ENCODE results near the gene GPR61. TPM values are rescaled to one million over a fixed set of nuclear protein-coding genes. Genes with fewer than 3 reads are reported as not detected.
A peak's percentile ranks its signal among the peaks of the same experiment; 100 is the strongest.

The GPR61 gene
- total RNA-seq, 1 experiment from 2014 or later: 0.34 TPM

DNA sequence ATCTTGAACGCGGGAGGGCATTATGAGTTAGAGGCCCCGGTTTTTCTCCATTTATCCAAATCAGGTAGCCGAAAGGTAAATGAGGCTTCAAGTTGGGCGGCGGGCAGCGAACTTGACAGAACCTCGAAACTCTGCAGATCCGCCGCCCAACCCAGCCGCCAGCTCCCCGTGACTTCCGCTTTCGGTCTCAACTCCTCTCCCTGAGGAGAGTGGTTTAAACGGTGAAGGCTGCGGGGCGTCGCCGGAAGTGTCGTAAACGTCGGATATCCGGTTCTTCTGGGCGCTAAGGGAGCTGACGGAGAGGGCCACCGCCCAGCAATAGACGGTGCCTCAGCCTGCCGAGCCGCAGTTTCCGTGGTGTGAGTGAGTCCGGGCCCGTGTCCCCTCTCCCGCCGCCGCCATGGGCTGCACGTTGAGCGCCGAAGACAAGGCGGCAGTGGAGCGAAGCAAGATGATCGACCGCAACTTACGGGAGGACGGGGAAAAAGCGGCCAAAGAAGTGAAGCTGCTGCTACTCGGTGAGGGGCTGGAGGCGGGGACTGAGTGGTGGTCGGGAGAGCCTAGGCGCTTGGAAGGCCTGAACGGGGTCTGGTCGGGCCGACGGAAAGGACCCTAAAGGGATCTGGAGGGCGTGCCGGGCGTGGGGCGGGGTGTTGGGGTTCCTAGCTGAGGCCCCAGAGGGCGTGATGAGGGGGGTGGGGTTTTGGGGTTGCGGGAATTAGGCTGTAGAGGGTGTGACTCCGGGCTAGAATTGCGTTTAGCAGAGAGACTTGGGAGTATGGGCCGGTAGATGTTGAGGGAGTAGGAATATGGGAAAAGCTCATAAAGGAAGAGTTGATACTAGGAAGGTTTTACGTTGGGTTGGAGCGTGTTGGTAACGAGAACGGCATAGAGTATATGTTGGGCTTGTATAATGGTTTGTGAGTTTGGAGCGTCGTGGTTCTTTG, 8.9 kb downstream of the GPR61 start, which contains the start of gene GNAI3:
TSS of gene GNAI3 (plus strand) at position 295 of the 947 bp plus-strand sequence. CDS start at position 401, 106 bp downstream.
- Histone ChIP-seq H3K27me3 (replicated peaks) (no peaks in the 10 kb centered on the region), H3K9me3 (replicated peaks) (no peaks in the 10 kb centered on the region), H3K27ac (peak within 1 kb of the TSS; percentile 90), H3K4me3 (peak within 1 kb of the TSS; percentile 89), H3K4me1 (replicated peaks) (peaks cover 15% of the 10 kb centered on the region), H3K36me3 (peaks cover 7% of the 10 kb centered on the region; the same call in 1 of the 2 replicates)
- peak; percentile 93 to 95 for DNase-seq (ENCODE audit: low read depth in 1 of 2, low spot score in 2 of 2)

DNA sequence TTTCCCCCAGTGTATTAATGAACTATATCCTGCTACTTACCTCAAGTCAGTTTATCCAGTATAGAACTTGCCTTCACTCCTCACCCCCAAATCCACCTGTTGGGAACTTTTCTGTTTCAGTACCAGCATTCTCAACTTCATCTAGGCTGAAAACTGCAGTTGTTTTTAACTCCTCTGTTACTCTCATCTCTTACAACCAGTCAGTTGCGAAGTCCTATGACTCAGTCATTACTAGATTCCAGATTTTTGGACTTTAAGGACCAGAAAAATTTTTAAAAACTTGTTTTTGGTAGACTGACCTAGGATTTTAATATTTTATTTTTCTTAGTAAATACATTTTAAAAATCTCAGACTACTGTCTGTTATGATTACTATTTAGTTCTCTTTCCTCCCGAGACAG, 16.9 kb downstream of the GPR61 start:
- Histone ChIP-seq H3K9me3 (replicated peaks) (no peaks in the 10 kb centered on the region), H3K4me3 (no peak overlapping the region), H3K27ac (no peak overlapping the region), H3K27me3 (replicated peaks) (no peaks in the 10 kb centered on the region), H3K4me1 (replicated peaks) (no peaks in the 10 kb centered on the region), H3K36me3 (peaks cover 4% of the 10 kb centered on the region; the same call in 1 of the 2 replicates)
- no peak for DNase-seq (ENCODE audit: low read depth in 1 of 2, low spot score in 2 of 2)

DNA sequence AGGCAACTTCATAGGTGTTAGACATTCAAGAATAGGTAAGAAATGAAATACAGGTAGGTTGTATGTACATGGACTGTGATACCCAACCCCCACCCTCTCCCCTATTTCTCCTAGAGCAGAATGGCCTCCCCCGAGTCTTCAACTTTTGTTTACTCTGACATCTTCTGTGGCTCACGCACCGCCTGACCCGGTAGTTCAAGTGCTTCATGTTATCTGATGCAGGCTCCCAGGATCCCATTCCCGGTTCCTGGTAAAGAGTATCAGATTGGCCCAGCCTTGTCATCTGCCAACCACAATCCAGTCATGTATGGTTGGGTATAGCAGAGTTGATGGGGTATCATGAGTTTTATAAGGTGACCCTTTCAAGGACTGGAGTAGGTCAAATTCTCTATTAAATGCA, 17.8 kb downstream of the GPR61 start:
- Histone ChIP-seq H3K4me3 (no peak overlapping the region), H3K27ac (no peak overlapping the region), H3K27me3 (replicated peaks) (no peaks in the 10 kb centered on the region), H3K9me3 (replicated peaks) (no peaks in the 10 kb centered on the region), H3K4me1 (replicated peaks) (no peaks in the 10 kb centered on the region), H3K36me3 (peaks cover 4% of the 10 kb centered on the region; the same call in 1 of the 2 replicates)
- no peak for DNase-seq (ENCODE audit: low read depth in 1 of 2, low spot score in 2 of 2)

DNA sequence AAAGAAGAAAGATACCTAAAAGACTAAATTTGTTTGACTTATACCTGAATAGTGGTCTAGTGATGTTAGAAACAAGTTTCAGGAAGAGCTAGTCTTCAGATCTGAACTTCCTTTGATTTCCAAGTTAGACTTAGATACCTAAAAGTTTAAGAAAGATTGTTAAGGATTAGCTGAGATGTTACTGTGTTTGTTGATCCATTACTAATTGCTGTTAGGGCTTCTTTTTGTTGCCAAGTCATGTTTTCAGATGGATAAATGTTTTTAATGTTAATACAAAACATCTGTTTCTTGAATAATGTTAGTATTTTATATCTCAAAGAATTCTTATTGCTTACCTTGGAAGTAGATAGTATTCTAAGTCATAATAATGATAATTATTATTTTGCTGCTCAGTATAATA, 20.3 kb downstream of the GPR61 start:
- H3K36me3 ChIP-seq: peaks cover 4% of the 10 kb centered on the region; the same call in 1 of the 2 replicates

DNA sequence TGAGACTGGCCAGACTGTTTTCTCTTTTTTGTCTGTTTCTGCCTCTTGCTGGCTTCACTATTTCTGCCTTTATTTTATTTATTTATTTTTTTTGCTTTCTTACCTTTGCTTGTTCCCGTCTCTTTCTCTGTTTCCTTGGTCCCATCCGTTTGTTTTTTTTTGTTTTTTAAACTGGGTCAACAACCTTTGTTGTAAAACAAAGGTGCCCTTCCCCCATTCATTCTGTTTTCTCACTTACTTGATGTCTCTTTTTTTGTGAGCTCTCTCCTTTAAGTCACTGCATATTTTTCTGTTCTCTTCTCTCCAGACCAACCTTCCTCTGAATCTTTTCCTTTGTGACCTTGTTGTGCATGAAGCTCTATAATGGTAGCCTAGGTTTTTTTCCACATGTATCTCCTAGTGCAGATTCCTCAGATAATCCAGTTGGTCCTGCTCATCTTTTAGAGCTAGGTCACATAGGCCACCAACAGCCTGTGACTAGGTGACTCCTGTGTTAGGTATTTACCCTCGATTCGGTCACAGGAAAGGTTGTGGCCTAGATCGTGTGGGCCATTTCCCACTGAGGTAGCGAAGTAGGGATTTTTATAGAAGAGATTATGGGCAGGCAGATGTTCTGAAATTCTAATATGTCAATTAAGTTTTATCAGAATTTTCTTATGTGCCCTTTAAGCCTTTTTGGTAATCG, 24.7 kb downstream of the GPR61 start:
- Histone ChIP-seq H3K4me1 (replicated peaks) (peaks cover 8% of the 10 kb centered on the region), H3K27me3 (replicated peaks) (no peaks in the 10 kb centered on the region), H3K4me3 (no peak overlapping the region), H3K27ac (no peak overlapping the region), H3K36me3 (no peaks in the 10 kb centered on the region), H3K9me3 (replicated peaks) (no peaks in the 10 kb centered on the region)
- no peak for DNase-seq (ENCODE audit: low read depth in 1 of 2, low spot score in 2 of 2)

More for the DNA sequence above, 20.3 kb downstream of the GPR61 start:
- H3K27me3 ChIP-seq (replicated peaks): no peaks in the 10 kb centered on the region
- H3K4me1 ChIP-seq (replicated peaks): peaks cover 8% of the 10 kb centered on the region
- DNase-seq (ENCODE audit: low read depth in 1 of 2, low spot score in 2 of 2): no peak
- no peak overlapping the region for H3K4me3 ChIP-seq
- no peaks in the 10 kb centered on the region for H3K9me3 ChIP-seq (replicated peaks)
- no peak overlapping the region for H3K27ac ChIP-seq

DNA sequence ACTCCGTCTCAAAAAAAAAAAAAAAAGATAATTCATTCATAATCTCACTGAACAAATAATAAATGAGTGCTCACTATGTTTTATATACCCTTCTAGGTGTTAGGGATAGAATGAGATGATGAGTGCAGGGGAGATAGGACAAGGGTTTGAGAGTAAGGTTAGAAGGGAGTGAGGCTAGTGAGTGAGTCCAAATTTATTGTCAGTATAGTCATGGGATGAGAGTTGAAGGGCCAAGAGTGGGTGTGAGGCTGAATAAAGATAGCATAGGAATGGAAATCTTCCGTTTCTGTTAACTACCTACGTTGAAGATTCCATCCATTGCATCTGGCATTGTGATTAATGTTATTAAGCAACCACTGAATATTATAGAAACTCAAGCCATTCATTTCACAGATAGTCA, 25.6 kb downstream of the GPR61 start:
- Histone ChIP-seq H3K36me3 (peaks cover under 1% of the 10 kb centered on the region; the same call in 1 of the 2 replicates), H3K4me1 (replicated peaks) (peaks cover 8% of the 10 kb centered on the region), H3K4me3 (no peak overlapping the region), H3K9me3 (replicated peaks) (no peaks in the 10 kb centered on the region), H3K27ac (no peak overlapping the region), H3K27me3 (replicated peaks) (no peaks in the 10 kb centered on the region)
- DNase-seq (ENCODE audit: low read depth in 1 of 2, low spot score in 2 of 2): no peak

DNA sequence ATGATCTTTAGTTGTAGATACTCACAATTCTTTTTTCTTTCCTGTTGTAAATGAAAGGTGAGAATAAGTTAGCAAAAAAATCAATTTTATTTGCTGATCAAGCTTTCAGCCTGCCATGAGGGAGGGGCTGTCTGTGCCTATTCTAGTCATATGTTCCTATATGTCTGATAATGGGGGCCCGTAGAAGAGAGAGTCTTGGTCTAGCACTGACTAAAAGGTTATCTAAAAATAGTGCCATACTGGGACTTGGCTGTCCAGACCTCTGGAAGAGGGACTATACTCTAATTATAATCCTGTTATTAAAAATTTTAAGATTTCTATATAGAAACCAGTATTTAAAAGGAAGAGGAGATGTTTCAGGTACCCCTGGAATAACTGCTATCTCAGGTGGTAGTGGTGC, 27.3 kb downstream of the GPR61 start:
- no peak for DNase-seq (ENCODE audit: low read depth in 1 of 2, low spot score in 2 of 2)
- Histone ChIP-seq H3K4me1 (replicated peaks) (peaks cover 8% of the 10 kb centered on the region), H3K4me3 (no peak overlapping the region), H3K9me3 (replicated peaks) (no peaks in the 10 kb centered on the region), H3K27ac (no peak overlapping the region), H3K27me3 (replicated peaks) (no peaks in the 10 kb centered on the region), H3K36me3 (peaks cover 6% of the 10 kb centered on the region; the same call in 1 of the 2 replicates)

DNA sequence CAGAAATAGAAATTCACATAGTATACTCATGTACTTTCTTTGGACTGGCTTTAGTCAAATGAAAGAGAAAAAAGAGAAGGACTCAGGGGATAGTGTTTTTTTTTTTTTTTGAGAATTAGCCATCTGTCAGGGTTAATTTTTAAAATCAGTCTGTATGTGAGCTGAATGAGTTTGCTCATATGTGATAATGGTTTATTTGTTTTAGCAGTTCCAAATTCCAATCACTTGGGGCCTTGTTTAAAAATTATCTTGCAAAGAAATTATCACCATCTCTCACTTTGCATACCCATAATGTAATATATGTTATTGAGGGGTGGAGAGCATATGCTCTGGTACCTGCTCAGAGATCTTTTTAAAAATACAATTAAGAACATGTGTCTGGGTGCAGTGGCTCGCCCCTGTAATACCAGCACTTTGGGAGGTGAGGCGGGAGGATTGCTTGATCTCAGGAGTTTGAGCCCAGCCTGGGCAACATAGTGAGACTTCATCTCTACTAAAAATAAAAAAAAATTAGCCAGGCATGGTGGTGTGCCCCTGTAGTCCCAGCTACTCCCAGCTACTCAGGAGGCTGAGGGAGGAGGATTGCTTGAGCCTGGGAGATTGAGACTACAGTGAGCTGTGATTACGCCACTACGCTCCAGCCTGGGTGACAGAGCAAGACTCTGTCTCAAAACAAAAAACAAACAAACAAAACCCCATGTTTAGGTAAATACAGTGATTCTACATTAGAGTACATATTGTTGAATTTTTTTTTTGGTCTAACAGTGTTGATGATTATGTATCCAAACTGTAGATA, 28.4 kb downstream of the GPR61 start:
- no peak for DNase-seq (ENCODE audit: low read depth in 1 of 2, low spot score in 2 of 2)
- Histone ChIP-seq H3K27ac (no peak overlapping the region), H3K27me3 (replicated peaks) (no peaks in the 10 kb centered on the region), H3K36me3 (peaks cover 6% of the 10 kb centered on the region; the same call in 1 of the 2 replicates), H3K4me3 (no peak overlapping the region), H3K9me3 (replicated peaks) (no peaks in the 10 kb centered on the region), H3K4me1 (replicated peaks) (peaks cover 11% of the 10 kb centered on the region)

DNA sequence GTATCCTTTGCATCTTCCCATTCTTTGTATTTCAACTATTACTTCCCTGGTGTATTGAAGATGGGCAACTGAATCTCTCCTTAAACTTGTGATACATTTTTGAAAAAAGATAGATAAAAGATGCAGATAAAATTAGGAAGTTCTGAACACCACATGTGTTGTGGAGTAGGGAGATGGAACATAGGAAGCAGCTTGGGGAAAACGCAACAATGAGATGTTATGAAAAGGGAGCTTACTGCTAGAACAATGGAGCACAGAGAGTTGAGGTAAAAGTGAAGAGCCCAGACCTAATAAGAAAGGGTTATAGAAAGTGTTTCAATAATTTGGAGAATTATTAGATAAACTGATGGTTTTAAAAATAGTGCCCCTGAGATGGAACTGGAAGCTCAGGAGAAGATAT, 29.7 kb downstream of the GPR61 start:
- no peak overlapping the region for H3K4me3 ChIP-seq
- peaks cover 15% of the 10 kb centered on the region for H3K4me1 ChIP-seq (replicated peaks)
- no peaks in the 10 kb centered on the region for H3K9me3 ChIP-seq (replicated peaks)
- no peak for DNase-seq (ENCODE audit: low read depth in 1 of 2, low spot score in 2 of 2)
- H3K27ac ChIP-seq: no peak overlapping the region
- H3K27me3 ChIP-seq (replicated peaks): no peaks in the 10 kb centered on the region
- H3K36me3 ChIP-seq: peaks cover 13% of the 10 kb centered on the region

DNA sequence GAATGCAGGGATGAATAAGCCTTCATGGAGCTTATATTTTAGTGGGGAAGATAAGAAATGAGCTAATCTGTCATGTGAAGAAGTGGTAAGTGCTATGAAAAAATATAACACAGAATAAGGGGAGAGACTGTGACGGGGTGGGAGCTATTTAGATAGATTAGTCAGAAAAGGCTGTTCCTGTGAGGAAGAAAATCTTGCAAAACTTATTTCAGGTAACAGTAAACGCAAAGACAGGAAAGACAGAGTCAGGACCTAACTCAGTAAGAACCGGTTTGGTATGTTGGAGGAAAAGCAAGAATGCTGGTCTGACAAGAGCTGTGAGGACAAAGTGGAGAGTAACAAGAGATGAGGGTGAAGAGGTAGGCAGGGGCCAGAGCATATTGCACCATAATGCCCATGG, 30.7 kb downstream of the GPR61 start:
- Histone ChIP-seq H3K4me1 (replicated peaks) (peaks cover 15% of the 10 kb centered on the region), H3K27me3 (replicated peaks) (no peaks in the 10 kb centered on the region), H3K27ac (no peak overlapping the region), H3K9me3 (replicated peaks) (no peaks in the 10 kb centered on the region), H3K36me3 (peaks cover 21% of the 10 kb centered on the region), H3K4me3 (no peak overlapping the region)
- DNase-seq (ENCODE audit: low read depth in 1 of 2, low spot score in 2 of 2): no peak

DNA sequence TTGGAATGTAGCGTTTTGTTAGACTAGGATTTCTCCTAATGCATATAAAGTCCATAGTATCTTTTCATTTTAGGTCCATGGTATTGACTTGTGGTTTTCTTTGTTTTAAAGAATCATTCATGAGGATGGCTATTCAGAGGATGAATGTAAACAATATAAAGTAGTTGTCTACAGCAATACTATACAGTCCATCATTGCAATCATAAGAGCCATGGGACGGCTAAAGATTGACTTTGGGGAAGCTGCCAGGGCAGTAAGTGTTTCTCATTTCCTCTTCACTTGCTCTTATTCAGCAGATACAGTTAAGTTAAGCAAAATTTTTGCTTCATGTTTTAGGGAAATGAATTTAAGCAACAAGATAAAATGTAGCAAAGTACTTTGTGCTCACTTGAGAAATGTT, 34.1 kb downstream of the GPR61 start:
- H3K27me3 ChIP-seq (replicated peaks): no peaks in the 10 kb centered on the region
- no peak for DNase-seq (ENCODE audit: low read depth in 1 of 2, low spot score in 2 of 2)
- no peak overlapping the region for H3K4me3 ChIP-seq
- H3K4me1 ChIP-seq (replicated peaks): peaks cover 15% of the 10 kb centered on the region
- peaks cover 41% of the 10 kb centered on the region for H3K36me3 ChIP-seq
- H3K9me3 ChIP-seq (replicated peaks): no peaks in the 10 kb centered on the region
- no peak overlapping the region for H3K27ac ChIP-seq

DNA sequence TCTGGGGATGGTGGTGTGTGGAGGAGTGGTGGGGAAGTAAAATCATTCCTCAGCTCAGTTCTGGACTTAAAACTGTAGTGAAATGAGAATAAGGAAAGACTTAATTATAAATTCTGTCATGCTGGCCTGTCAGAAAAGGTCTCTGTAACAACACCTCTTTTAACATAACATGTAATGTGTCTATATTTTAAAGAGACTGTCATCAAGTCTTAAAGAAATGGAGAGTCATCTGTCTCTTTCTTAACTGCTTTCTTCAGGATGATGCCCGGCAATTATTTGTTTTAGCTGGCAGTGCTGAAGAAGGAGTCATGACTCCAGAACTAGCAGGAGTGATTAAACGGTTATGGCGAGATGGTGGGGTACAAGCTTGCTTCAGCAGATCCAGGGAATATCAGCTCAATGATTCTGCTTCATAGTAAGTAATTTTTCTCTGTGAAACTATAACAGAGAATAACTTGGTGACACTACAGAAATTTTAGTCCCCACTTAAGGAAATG, 39.3 kb downstream of the GPR61 start:
- no peak overlapping the region for H3K4me3 ChIP-seq
- no peak overlapping the region for H3K27ac ChIP-seq
- DNase-seq (ENCODE audit: low read depth in 1 of 2, low spot score in 2 of 2): no peak
- H3K36me3 ChIP-seq: peaks cover 70% of the 10 kb centered on the region
- no peaks in the 10 kb centered on the region for H3K9me3 ChIP-seq (replicated peaks)
- no peaks in the 10 kb centered on the region for H3K27me3 ChIP-seq (replicated peaks)
- no peaks in the 10 kb centered on the region; the same call in 1 of the 2 replicates for H3K4me1 ChIP-seq (replicated peaks)

DNA sequence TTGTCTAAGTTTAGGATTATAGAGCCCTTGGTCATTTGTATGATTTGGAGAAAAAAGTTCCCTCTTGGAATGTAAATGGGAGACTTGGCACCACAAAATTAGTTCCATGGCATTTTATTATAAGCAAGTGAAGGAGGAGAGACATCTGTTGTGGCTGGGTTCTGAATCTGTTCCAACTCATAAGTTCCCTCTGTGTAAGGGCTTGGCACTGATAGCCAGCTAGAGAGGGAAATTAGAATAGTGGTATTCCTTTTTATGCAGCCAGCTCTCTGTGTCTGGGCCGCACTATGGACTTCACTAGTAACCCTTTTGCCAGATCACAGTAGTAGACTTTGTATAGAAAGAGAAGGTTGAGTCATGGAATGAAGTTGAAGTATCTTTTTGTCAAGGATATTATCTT, 39.8 kb downstream of the GPR61 start:
- Histone ChIP-seq H3K36me3 (peaks cover 70% of the 10 kb centered on the region), H3K9me3 (replicated peaks) (no peaks in the 10 kb centered on the region), H3K4me3 (no peak overlapping the region), H3K4me1 (replicated peaks) (no peaks in the 10 kb centered on the region), H3K27me3 (replicated peaks) (no peaks in the 10 kb centered on the region), H3K27ac (no peak overlapping the region)
- DNase-seq (ENCODE audit: low read depth in 1 of 2, low spot score in 2 of 2): no peak

All from SJSA1 (cell line).